ENCODE measurements around the gene APBA3. TPM values are rescaled to one million over a fixed set of nuclear protein-coding genes. Genes with fewer than 3 reads are reported as not detected.

Gene APBA3
- polyA plus RNA-seq, 2 of the 4 experiments (the other 2 are of a cell fraction), result 5.5 to 10.0 TPM

- Histone ChIP-seq H3K4me3 (no peak overlapping the region), H3K4me1 (no peaks in the 10 kb centered on the region), H3K4me2 (no peak overlapping the region), H3K9me3 (no peaks in the 10 kb centered on the region), H3K27ac (no peak overlapping the region)
- no peak for TF ChIP-seq SMC3 (IDR thresholded peaks at IDR 0.05)
- no peak for TF ChIP-seq ATOH8 (CRISPR knock-in tag; IDR thresholded peaks at IDR 0.05; ENCODE audit: low read depth)
- no peak for TF ChIP-seq KDM5A (IDR thresholded peaks at IDR 0.05)
- no peak for TF ChIP-seq CHD2 (IDR thresholded peaks at IDR 0.05; ENCODE audit: low read length, partially characterized antibody)
- TF ChIP-seq RAD21 (conservative IDR thresholded peaks at IDR 0.05 in 1 of 2, IDR thresholded peaks at IDR 0.05 in 1 of 2), result no peak
- TF ChIP-seq HDAC2 (IDR thresholded peaks at IDR 0.05), result no peak
- TF ChIP-seq POLR2AphosphoS2 (conservative IDR thresholded peaks at IDR 0.05; ENCODE audit: low read length), result no peak
- no peak for TF ChIP-seq PBX3 (IDR thresholded peaks at IDR 0.05)
- no peak for TF ChIP-seq CEBPB (IDR thresholded peaks at IDR 0.05)
- TF ChIP-seq CHD4 (IDR thresholded peaks at IDR 0.05; ENCODE audit: borderline replicate concordance), result no peak
- TF ChIP-seq HEYL (CRISPR knock-in tag; IDR thresholded peaks at IDR 0.05), result no peak
- WGBS (ENCODE audit: missing lambda C conversion rate), result 90% methylated on average over 12 of the region's 38 CpGs
- FAIRE-seq, result no peak
- ATAC-seq, result no peak
- CTCF ChIA-PET, result interaction anchor here (3.6 kb wide), 1 partner anchor 11 kb away, joined by 25 read pairs; no protein-coding TSS in a partner anchor
- POLR2A ChIA-PET, result no interaction called here
- DNase-seq (ENCODE audit: low read depth in 1 of 2, low spot score in 1 of 2), result no peak
Observed at GRCh38 chr19:3810708-3811355, 49.3 kb upstream of the APBA3 start.

- Histone ChIP-seq H3K4me2 (no peak overlapping the region), H3K27ac (no peak overlapping the region), H3K4me3 (no peak overlapping the region), H3K9me3 (no peaks in the 10 kb centered on the region), H3K4me1 (no peaks in the 10 kb centered on the region)
- POLR2A ChIA-PET, result no interaction called here
- DNase-seq (ENCODE audit: low read depth in 1 of 2, low spot score in 1 of 2) (no peak), FAIRE-seq (no peak), ATAC-seq (no peak)
- TF ChIP-seq POLR2AphosphoS2 (conservative IDR thresholded peaks at IDR 0.05; ENCODE audit: low read length) (no peak), MAX (IDR thresholded peaks at IDR 0.05) (no peak), MAFK (IDR thresholded peaks at IDR 0.05; ENCODE audit: partially characterized antibody) (no peak), EP300 (IDR thresholded peaks at IDR 0.05) (no peak), MYC (IDR thresholded peaks at IDR 0.05; ENCODE audit: borderline replicate concordance, low read length) (no peak), NFE2L2 (conservative IDR thresholded peaks at IDR 0.05; ENCODE audit: low read length) (no peak), PHF8 (IDR thresholded peaks at IDR 0.05; ENCODE audit: borderline replicate concordance, low read depth) (no peak)
- WGBS (ENCODE audit: missing lambda C conversion rate), result 47% methylated on average over 5 of the region's 26 CpGs
- CTCF ChIA-PET, result interaction anchor here (3.6 kb wide), 1 partner anchor 12 kb away, joined by 25 read pairs; no protein-coding TSS in a partner anchor
Observed at GRCh38 chr19:3809881-3810707, 48.6 kb upstream of the APBA3 start.

- no peak overlapping the region for H3K4me2 ChIP-seq
- WGBS (ENCODE audit: missing lambda C conversion rate), result 72% methylated on average over 6 of the region's 33 CpGs
- no peaks in the 10 kb centered on the region for H3K9me3 ChIP-seq
- no peak overlapping the region for H3K4me3 ChIP-seq
- CTCF ChIA-PET, result interaction anchor here (1.3 kb wide), 2 partner anchors 12 to 160 kb away, joined by 3 read pairs; no protein-coding TSS in a partner anchor
- H3K4me1 ChIP-seq, result no peaks in the 10 kb centered on the region
- FAIRE-seq (no peak), ATAC-seq (no peak), DNase-seq (ENCODE audit: low read depth in 1 of 2, low spot score in 1 of 2) (no peak)
- POLR2A ChIA-PET, result no interaction called here
- H3K27ac ChIP-seq, result no peak overlapping the region
- TF ChIP-seq POLR2A (IDR thresholded peaks at IDR 0.05; ENCODE audit: low read length) (no peak), EHF (CRISPR knock-in tag; IDR thresholded peaks at IDR 0.05) (no peak), RAD21 (conservative IDR thresholded peaks at IDR 0.05 in 1 of 2, IDR thresholded peaks at IDR 0.05 in 1 of 2) (no peak), ZSCAN20 (CRISPR knock-in tag; IDR thresholded peaks at IDR 0.05) (no peak), SMC3 (IDR thresholded peaks at IDR 0.05) (no peak), BHLHE40 (IDR thresholded peaks at IDR 0.05; ENCODE audit: low read depth, low read length) (no peak), KDM5A (IDR thresholded peaks at IDR 0.05) (no peak), HOXB13 (CRISPR knock-in tag; IDR thresholded peaks at IDR 0.05; ENCODE audit: low read depth) (no peak), CTCF (IDR thresholded peaks at IDR 0.05) (no peak), FOSB (CRISPR knock-in tag; IDR thresholded peaks at IDR 0.05) (no peak)
Observed at GRCh38 chr19:3808420-3809143, 47.1 kb upstream of the APBA3 start.

Data from A549 (cell line).